Measurements from ENCODE around the gene B4GALT3.

B4GALT3 gene

GRCh38 chr1:161179698-161180097 lies 2.4 kb upstream of the B4GALT3 start:
- Histone ChIP-seq H3K9me3 (ENCODE audit: insufficient read depth, low read depth, low read length) (no peaks in the 10 kb centered on the region), H3K36me3 (ENCODE audit: insufficient read depth, low read depth, low read length) (peaks cover 10% of the 10 kb centered on the region), H3K4me3 (ENCODE audit: low read length) (no peak overlapping the region), H3K27ac (ENCODE audit: low read length) (no peak overlapping the region), H3K27me3 (ENCODE audit: insufficient read depth, low read length) (no peaks in the 10 kb centered on the region), H3K4me1 (ENCODE audit: insufficient read depth, low read length) (peaks cover 6% of the 10 kb centered on the region; the same call in 1 of the 2 replicates), H3K9ac (ENCODE audit: low read depth, low read length) (no peak overlapping the region)

- peaks cover 25% of the 10 kb centered on the region for H3K36me3 ChIP-seq (ENCODE audit: insufficient read depth, low read depth, low read length)
- H3K4me1 ChIP-seq (ENCODE audit: insufficient read depth, low read length), result peaks cover 6% of the 10 kb centered on the region; the same call in 1 of the 2 replicates
- H3K4me3 ChIP-seq (ENCODE audit: low read length), result peak overlapping the region; percentile 84
- H3K9me3 ChIP-seq (ENCODE audit: insufficient read depth, low read depth, low read length), result no peaks in the 10 kb centered on the region
- H3K27me3 ChIP-seq (ENCODE audit: insufficient read depth, low read length), result no peaks in the 10 kb centered on the region
- H3K27ac ChIP-seq (ENCODE audit: low read length), result no peak overlapping the region
- H3K9ac ChIP-seq (ENCODE audit: low read depth, low read length), result peak overlapping the region; percentile 79; the same call in 1 of the 2 replicates
These were observed 583 bp upstream of the B4GALT3 start for GRCh38 chr1:161177936-161178244.

GRCh38 chr1:161176468-161177111 lies 717 bp downstream of the B4GALT3 start:
- Histone ChIP-seq H3K4me3 (ENCODE audit: low read length) (peak overlapping the region; percentile 84), H3K9me3 (ENCODE audit: insufficient read depth, low read depth, low read length) (no peaks in the 10 kb centered on the region), H3K27ac (ENCODE audit: low read length) (no peak overlapping the region), H3K36me3 (ENCODE audit: insufficient read depth, low read depth, low read length) (peaks cover 38% of the 10 kb centered on the region), H3K4me1 (ENCODE audit: insufficient read depth, low read length) (peaks cover 6% of the 10 kb centered on the region; the same call in 1 of the 2 replicates), H3K9ac (ENCODE audit: low read depth, low read length) (peak overlapping the region; percentile 79; the same call in 1 of the 2 replicates), H3K27me3 (ENCODE audit: insufficient read depth, low read length) (no peaks in the 10 kb centered on the region)

- Histone ChIP-seq H3K4me1 (ENCODE audit: insufficient read depth, low read length) (peaks cover 6% of the 10 kb centered on the region; the same call in 1 of the 2 replicates), H3K4me3 (ENCODE audit: low read length) (0 out of 2 replicates have a peak overlapping the region, but pooled peaks have one; percentile 84), H3K9ac (ENCODE audit: low read depth, low read length) (no peak overlapping the region), H3K27me3 (ENCODE audit: insufficient read depth, low read length) (no peaks in the 10 kb centered on the region), H3K9me3 (ENCODE audit: insufficient read depth, low read depth, low read length) (no peaks in the 10 kb centered on the region), H3K36me3 (ENCODE audit: insufficient read depth, low read depth, low read length) (peaks cover 45% of the 10 kb centered on the region), H3K27ac (ENCODE audit: low read length) (no peak overlapping the region)
These were observed 1.4 kb downstream of the B4GALT3 start for GRCh38 chr1:161175771-161176453.

GRCh38 chr1:161174911-161175310 lies 2.4 kb downstream of the B4GALT3 start:
- Histone ChIP-seq H3K9me3 (ENCODE audit: insufficient read depth, low read depth, low read length) (no peaks in the 10 kb centered on the region), H3K4me1 (ENCODE audit: insufficient read depth, low read length) (peaks cover 6% of the 10 kb centered on the region; the same call in 1 of the 2 replicates), H3K9ac (ENCODE audit: low read depth, low read length) (no peak overlapping the region), H3K4me3 (ENCODE audit: low read length) (no peak overlapping the region), H3K27ac (ENCODE audit: low read length) (no peak overlapping the region), H3K27me3 (ENCODE audit: insufficient read depth, low read length) (no peaks in the 10 kb centered on the region), H3K36me3 (ENCODE audit: insufficient read depth, low read depth, low read length) (peaks cover 52% of the 10 kb centered on the region)

- Histone ChIP-seq H3K27ac (ENCODE audit: low read length) (no peak overlapping the region), H3K4me1 (ENCODE audit: insufficient read depth, low read length) (peaks cover 6% of the 10 kb centered on the region; the same call in 1 of the 2 replicates), H3K9me3 (ENCODE audit: insufficient read depth, low read depth, low read length) (no peaks in the 10 kb centered on the region), H3K36me3 (ENCODE audit: insufficient read depth, low read depth, low read length) (peaks cover 63% of the 10 kb centered on the region), H3K27me3 (ENCODE audit: insufficient read depth, low read length) (no peaks in the 10 kb centered on the region), H3K9ac (ENCODE audit: low read depth, low read length) (no peak overlapping the region), H3K4me3 (ENCODE audit: low read length) (no peak overlapping the region)
These were observed 3.6 kb downstream of the B4GALT3 start for GRCh38 chr1:161173711-161174110.

GRCh38 chr1:161172776-161173376 lies 4.4 kb downstream of the B4GALT3 start:
- Histone ChIP-seq H3K4me1 (ENCODE audit: insufficient read depth, low read length) (peaks cover under 1% of the 10 kb centered on the region; the same call in 1 of the 2 replicates), H3K27me3 (ENCODE audit: insufficient read depth, low read length) (no peaks in the 10 kb centered on the region), H3K27ac (ENCODE audit: low read length) (no peak overlapping the region), H3K36me3 (ENCODE audit: insufficient read depth, low read depth, low read length) (peaks cover 63% of the 10 kb centered on the region), H3K9me3 (ENCODE audit: insufficient read depth, low read depth, low read length) (no peaks in the 10 kb centered on the region), H3K4me3 (ENCODE audit: low read length) (no peak overlapping the region), H3K9ac (ENCODE audit: low read depth, low read length) (no peak overlapping the region)

GRCh38 chr1:161172349-161172748 lies 5.0 kb downstream of the B4GALT3 start:
- H3K9me3 ChIP-seq (ENCODE audit: insufficient read depth, low read depth, low read length), result no peaks in the 10 kb centered on the region
- no peak overlapping the region for H3K4me3 ChIP-seq (ENCODE audit: low read length)
- peaks cover 63% of the 10 kb centered on the region for H3K36me3 ChIP-seq (ENCODE audit: insufficient read depth, low read depth, low read length)

GRCh38 chr1:161171696-161172095 lies 5.6 kb downstream of the B4GALT3 start:
- H3K4me3 ChIP-seq (ENCODE audit: low read length), result no peak overlapping the region

More at GRCh38 chr1:161172349-161172748, 5.0 kb downstream of the B4GALT3 start:
- Histone ChIP-seq H3K27me3 (ENCODE audit: insufficient read depth, low read length) (no peaks in the 10 kb centered on the region), H3K27ac (ENCODE audit: low read length) (no peak overlapping the region), H3K9ac (ENCODE audit: low read depth, low read length) (no peak overlapping the region), H3K4me1 (ENCODE audit: insufficient read depth, low read length) (no peaks in the 10 kb centered on the region)

GRCh38 chr1:161171191-161171590 lies 6.1 kb downstream of the B4GALT3 start:
- H3K9ac ChIP-seq (ENCODE audit: low read depth, low read length), result no peak overlapping the region
- no peaks in the 10 kb centered on the region for H3K9me3 ChIP-seq (ENCODE audit: insufficient read depth, low read depth, low read length)
- peaks cover 63% of the 10 kb centered on the region for H3K36me3 ChIP-seq (ENCODE audit: insufficient read depth, low read depth, low read length)
- no peak overlapping the region for H3K27ac ChIP-seq (ENCODE audit: low read length)
- no peaks in the 10 kb centered on the region for H3K27me3 ChIP-seq (ENCODE audit: insufficient read depth, low read length)
- H3K4me3 ChIP-seq (ENCODE audit: low read length), result no peak overlapping the region
- H3K4me1 ChIP-seq (ENCODE audit: insufficient read depth, low read length), result no peaks in the 10 kb centered on the region

More at GRCh38 chr1:161171696-161172095, 5.6 kb downstream of the B4GALT3 start:
- Histone ChIP-seq H3K36me3 (ENCODE audit: insufficient read depth, low read depth, low read length) (peaks cover 63% of the 10 kb centered on the region), H3K27ac (ENCODE audit: low read length) (no peak overlapping the region), H3K9ac (ENCODE audit: low read depth, low read length) (no peak overlapping the region), H3K4me1 (ENCODE audit: insufficient read depth, low read length) (no peaks in the 10 kb centered on the region), H3K27me3 (ENCODE audit: insufficient read depth, low read length) (no peaks in the 10 kb centered on the region), H3K9me3 (ENCODE audit: insufficient read depth, low read depth, low read length) (no peaks in the 10 kb centered on the region)

GRCh38 chr1:161168906-161169305 lies 8.4 kb downstream of the B4GALT3 start:
- Histone ChIP-seq H3K27ac (ENCODE audit: low read length) (no peak overlapping the region), H3K4me3 (ENCODE audit: low read length) (no peak overlapping the region), H3K9ac (ENCODE audit: low read depth, low read length) (no peak overlapping the region), H3K27me3 (ENCODE audit: insufficient read depth, low read length) (no peaks in the 10 kb centered on the region), H3K4me1 (ENCODE audit: insufficient read depth, low read length) (no peaks in the 10 kb centered on the region), H3K9me3 (ENCODE audit: insufficient read depth, low read depth, low read length) (no peaks in the 10 kb centered on the region), H3K36me3 (ENCODE audit: insufficient read depth, low read depth, low read length) (peaks cover 61% of the 10 kb centered on the region)
